Activated gamma-delta T cell (primary cell): ENCODE results near the gene PTGR3.

ENCODE experiments used
- DNase-seq: peaks from one replicate; lab custom pipeline; 2025; lab: John Stamatoyannopoulos, UW

PTGR3 gene

DNA sequence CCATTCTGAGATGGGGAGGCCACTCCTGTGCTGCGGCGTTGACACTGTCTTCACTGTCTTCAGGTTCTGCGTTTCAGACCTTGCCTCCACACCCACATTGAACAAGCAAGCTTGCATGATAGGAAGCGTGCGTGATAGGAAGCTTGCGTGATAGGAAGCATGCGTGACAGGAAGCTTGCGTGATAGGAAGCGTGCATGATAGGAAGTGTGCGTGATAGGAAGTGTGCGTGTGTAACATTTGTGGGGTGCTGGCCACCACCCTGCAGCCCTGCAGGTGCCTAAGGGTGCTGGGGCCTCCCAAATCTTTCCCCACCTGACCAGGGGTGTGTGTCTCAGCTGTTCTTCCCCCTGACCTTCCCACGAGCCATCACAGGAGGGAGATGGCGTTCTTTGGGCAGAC is 27.0 kb upstream of the PTGR3 start:
- DNase-seq, result no peak

DNA sequence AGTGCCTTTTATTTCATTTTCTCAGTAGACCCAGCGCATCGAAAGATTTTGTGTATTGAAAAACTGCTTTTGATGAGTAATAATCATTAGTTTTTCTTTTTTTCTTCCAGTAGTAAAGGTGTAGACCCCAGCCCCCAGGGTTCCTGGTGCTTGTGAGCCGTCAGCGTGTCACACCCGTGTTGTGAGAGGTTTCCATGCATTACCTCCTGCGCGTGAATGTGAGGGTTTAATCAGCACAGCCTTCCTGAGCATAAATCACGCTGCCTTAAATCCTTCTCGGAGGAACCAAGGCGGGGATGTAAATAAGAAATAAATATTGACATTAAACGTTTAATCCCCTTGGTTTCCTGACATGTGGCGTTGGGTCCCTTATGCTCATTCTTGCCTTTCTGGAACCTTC is 26.0 kb upstream of the PTGR3 start:
- DNase-seq, result no peak

DNA sequence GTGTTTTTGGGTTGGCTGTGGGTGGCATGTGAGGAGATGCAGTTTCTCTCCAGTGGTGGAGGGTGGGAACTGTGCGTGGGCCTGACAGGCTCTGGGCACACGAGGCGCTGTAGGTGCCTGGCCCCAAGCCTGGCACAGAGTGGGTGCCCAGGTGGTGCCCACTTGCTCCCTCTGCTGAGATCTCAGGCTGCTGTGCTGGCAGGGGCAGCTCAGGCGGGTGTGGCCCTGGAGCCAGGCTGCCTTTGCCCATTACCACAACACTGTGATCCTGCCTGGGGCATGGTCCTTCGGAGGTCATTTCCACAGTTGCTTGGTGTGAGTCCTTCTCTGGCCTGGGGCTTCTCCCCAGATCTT is 22.1 kb upstream of the PTGR3 start:
- DNase-seq, result no peak

DNA sequence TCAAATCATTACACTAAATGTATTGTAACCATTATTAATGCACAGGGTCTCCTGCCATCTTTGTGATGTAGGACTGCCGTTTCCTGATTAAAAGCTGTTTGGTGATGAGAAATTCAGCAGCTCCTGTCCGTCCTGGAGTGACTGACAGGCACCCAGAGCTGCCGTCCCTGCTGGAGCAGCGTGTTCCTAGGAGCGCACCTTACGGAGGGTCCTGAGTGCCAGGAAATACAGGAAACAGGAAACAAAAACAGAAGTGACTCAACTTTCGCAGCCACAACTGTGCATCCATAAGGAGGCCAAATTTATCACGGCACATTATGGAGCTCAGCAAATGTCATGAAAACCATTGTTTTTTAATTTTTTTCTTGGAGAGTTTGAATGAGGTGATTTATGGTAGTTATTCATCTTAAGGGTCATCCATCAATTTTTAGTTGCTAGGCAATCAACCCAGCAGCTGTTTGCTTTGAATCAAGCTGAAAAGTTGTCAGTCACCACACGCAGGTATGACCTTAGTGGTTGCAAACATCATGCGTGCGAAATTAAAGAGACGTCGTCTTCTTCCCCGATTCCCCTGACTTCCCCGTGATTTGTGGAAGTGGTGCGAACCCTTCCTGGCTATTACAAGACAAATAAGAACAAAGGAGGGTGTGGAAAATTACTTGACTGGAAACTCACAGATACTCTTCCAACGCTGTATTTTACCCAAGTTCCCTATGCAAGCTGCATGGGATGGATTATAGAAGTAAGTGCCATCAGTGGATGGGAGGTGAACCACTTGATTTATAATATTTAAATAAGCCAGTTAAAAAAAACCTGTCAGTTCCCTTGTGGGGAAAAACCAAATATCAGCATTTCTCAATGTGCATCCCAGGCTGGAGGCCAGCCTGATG is 21.5 kb upstream of the PTGR3 start:
- DNase-seq, result no peak

DNA sequence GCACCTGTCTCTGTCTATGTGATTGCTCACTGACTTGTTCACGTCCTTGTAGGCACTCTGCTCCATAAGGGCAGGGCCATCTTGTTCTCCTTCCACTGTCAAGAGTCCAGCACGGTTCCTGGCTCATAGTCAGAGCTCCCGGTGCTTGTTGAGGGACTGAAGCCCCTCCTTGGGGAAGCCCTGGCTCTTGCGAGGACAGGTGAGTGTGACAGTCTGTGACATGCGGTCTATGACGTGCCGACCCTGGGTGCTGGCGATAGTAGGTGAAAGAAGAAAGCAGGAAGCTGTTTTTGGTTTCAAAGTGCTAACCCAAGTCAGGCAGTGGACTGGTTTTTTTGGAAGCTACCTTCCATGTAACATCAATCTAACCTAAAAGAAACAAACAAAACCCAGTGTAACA is 20.5 kb upstream of the PTGR3 start:
- no peak for DNase-seq

DNA sequence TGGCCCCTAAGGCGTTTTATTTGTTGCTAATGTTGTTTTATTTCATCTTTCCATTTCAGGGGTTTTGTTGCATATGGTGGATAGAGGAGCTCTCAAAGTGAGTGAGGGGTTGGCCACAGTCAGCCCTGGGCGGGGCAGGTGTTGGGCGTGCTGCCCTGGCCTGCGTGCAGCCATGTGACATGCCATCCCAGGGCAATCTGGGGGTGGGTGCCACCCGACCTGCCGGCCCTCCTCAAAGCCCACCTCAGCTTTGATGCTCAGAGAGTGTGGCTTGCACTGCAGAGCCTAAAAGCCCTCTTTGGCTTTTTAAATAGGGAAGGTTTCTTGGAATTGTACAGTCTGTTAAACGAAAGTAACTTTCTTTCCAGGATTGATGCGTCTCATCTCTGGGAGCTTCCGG is 20.0 kb upstream of the PTGR3 start:
- no peak for DNase-seq

DNA sequence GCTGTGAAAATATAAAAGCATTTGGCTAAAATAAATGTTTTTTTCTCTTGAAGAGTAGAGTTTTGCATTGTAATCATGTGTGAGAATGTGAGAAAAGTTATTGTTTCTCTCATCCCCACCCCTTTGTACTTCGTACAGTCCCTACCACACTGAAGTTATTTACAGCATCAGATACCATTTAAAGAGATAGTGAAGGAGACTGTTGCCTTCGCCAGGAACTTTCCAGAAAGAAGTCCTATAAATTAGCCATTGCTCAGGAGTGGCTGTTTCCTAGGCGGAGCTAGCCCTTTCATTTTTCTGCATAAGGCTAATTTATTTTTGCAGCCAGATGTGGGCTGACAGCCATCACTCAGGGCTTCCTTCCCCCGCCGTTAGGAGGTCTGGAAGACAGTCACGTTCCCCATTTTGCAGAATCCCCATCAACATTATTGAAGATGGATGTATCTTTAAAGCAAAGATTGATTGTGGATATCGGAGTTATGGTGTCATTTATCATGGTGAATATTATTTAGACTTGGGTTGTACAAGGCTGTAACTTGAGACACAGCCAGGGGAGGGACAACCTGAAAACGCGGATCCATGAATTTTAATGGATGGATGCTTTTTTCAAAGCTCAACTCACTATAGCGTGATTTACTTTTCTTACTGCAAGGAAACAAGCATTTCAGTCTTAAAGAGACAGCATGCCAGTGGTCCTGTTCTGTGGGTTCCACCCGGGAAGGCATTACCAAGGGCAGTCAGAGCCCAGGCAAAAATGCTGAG is 18.8 kb upstream of the PTGR3 start:
- DNase-seq, result no peak

DNA sequence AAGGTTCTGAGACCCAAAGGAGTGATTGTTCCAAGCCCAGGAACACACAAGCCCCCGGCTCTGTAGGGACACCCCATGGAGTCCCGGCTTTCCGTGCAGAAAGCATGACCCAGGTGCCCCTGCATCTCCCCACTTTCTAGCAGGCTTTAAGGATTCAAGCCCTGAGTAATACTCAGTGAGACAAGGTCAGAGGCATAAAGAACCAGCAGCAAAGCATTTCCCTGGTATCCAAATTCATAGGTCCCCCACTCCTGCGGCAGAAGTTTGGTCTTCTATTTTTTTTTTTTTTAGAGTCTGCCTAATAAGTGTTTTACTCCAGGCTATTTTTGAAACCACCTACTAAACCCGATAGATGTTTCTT is 18.0 kb upstream of the PTGR3 start:
- DNase-seq, result no peak

DNA sequence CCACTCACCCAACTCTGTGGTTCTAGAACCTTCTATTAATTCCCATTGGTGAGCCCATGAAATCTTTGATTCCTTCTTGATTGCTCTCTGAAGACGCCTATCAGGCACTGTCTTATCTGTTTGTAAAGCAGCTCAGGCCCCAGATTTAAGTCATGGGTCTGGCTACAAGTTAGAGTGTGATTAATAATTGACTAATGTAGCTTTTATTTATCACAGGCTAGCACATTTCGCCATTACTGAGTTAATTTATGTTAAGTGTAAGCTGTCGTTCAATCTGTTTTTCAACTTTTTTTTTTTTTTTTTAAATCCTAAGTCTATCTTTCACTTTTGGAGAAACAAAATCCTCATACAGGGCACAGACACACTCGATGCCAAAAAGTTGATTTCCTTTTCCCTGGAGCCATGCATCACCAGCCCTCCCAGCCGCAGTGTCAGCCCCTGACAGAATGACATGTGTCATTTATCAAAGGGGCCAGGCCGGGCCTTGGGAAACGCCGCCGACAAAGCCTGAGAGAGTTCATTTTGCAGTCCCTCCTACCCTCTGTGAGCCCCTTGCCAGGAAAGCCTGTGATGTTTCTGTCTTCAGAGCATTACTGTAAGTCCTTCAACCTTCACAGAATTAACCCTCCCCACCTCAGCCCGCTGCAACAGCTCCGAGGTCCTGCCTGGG is 17.5 kb upstream of the PTGR3 start:
- DNase-seq, result no peak

DNA sequence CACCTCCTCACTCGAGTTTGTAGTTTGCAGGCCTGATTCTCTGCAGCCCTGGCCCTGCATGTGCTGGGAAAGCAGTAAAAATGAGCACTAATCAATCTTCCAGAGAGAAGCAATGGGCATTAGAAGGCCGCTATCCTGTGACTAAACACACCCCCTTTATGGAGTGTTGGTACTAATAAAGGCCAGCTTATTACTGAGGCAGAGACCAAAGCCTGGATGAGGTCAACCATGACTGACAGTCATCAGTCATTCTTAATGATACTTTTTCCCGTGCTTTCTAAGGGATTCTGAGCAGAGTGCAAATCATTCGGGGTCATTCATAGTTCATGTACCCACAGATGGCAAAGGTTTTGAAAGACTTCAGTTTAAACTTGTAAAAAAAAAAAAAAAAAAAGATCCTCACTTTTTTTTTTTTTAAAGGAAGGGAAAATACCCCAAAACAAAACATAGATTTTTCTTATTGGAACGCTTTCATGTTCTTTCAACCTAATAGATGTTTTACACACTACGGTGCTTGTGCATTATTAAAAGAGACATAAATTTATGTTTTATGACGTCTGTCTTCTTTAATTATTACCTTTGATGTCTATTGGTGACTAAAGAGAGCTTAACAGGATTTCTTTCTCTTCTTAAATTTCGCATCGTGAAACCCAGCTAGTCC is 14.9 kb upstream of the PTGR3 start:
- DNase-seq, result no peak

DNA sequence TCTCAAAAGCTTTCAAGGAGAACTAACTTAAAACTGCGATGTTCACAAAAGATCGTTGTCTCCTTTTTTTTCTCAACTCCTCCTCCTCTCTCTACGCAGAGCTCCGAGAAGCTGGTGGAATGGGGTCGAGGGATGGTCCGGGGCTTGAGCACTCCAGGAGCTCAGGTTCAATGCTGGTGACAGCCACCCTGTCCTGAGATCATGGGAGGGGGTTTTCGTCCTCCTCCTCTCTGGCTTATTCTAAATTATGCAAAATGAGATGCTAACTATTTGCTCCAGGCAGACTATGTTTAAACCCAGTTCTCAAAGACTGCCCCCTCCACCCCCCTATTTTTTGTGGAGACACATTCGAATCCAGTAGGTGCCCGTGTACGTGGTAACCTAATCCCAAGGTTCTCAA is 13.5 kb upstream of the PTGR3 start:
- no peak for DNase-seq

DNA sequence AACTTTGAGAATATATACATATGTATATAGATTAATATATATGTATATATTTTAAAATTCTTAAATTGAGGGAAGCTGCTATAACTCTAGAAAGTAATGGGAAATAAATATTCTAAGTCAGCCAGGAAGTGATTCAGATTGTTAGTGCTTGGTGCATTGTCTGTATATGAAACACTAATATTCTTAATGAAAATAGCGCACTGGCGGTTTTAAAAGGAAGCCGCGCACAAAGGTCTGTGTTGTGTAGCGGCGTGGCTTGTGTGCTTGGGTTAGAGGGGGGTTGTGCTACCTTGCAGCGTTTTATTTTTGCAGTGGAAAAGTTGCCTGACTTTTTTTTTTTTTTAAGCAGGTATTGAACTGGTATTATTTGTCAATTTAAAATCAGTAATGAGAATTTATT is 13.0 kb upstream of the PTGR3 start:
- DNase-seq, result no peak

DNA sequence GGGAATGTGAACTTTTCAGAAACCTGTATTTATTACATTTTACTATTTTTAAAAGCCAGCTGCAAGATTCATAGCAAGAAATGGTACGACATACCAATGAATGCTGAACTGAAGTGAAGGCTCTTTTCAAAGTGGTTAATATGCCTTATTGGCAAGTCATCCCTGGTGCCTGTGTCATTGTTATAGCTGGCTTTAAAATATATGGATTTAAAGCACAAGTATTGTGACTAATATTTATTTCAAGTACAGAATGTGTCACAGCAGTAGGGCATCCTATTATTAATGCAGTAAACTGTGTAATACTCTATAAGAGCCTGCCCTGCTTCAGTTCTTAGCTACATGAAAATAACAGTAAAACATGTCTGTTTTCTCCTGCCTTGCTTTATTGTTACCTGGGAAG is 12.5 kb upstream of the PTGR3 start:
- no peak for DNase-seq

DNA sequence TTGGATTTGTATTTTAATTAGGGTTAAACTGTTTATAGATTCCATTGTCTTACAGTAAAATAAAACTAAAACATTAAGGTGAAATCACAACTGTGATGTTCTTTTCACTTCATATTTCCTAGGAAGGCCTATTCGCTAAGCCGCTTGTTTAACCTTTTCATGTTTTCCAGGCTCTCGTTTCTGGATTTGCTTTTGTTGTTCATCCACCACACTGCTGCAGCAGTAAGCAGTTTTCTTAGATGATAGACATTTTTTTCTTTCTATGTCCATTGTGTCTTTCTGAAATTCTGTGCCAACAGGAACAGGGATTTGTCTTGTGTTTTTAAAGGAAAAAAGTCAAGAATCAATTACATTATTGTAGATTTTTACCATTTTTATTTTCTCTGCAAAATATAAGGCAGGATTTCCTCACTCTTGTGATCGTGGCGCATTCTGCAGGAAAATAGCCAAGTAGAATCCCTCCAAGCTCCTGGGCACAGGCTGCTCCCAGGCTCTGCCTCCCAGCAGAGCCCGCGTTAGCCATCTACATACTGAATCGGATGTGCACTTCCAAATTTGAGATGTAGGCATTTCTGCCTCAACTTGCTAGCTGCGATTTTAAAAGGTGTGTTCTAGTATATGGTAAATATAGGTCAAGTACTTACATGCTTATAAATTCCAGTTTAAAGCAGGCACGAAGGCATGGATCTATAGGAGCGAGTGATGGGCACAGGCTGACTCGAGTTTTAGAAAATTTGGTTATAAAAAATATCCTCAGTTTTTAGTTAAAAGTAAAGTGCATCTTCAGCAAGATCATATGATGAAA is 11.8 kb upstream of the PTGR3 start:
- DNase-seq, result no peak

DNA sequence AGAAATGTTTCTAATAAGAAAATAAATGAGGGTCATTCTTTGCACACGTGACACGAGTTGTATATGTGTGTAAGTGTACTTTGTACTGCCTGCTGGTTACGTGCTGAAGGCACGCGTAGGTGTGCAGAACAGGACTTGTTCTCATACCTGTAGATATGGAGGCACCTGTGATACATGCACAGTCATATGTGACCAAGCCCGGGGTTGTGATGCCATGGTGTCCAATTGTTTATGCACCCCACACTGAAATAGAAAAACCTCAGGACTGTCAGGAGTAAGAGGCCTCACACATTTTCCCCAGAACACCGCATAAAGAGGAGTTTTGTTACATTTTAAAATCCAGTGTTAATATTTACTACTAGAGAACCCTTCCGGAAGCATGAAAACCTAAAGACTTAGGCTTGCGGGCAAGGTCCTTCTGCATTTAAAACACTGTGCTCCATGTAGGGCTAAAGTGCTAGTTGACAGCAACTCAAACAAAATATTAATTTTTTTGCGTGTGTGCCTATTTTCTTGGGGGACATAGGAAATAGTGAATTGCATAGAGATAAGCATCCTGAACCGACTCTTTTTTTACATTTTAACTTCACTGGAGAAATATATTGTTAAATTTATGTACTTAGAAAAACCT is 10.9 kb upstream of the PTGR3 start:
- DNase-seq, result no peak

DNA sequence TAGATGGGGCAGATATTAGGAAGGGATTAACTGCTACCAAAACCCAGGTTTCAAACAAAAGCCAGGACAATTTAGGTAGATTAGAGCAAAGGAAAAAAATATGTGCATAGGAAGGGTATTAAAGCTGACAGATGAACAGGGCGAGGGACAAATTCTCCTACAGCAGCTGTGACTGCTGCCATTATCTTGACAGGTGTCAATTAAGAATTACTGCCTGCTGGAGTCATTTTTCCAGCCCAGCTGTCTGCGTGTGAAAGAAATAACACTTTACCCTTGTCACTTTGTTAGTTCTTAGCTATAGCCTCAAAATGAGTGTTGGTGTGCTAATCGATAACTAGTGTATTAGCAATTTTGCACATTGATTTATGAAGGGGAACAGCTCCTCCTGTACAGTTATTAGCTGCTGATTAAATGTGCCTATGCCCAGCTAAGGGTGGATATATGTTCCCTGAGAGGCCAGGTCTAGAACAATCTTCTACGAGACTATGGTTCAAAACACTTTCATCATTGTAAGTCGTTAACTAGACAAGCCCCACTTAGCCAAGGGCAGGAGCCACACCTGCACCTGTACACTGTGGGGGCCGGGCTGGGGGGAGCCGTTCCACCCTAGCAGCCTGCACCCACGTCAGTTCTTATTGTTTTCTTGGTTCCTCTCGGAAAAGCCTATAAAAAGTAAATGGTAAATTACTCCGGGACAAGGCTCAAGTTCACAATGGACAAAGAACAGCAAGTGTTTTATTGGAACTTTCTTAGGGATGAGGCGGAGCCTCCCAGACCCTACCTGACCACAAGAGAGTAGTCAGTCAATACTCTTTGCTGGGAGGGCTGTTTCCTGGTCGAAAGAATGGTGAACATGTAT is 9.4 kb upstream of the PTGR3 start:
- DNase-seq, result no peak

DNA sequence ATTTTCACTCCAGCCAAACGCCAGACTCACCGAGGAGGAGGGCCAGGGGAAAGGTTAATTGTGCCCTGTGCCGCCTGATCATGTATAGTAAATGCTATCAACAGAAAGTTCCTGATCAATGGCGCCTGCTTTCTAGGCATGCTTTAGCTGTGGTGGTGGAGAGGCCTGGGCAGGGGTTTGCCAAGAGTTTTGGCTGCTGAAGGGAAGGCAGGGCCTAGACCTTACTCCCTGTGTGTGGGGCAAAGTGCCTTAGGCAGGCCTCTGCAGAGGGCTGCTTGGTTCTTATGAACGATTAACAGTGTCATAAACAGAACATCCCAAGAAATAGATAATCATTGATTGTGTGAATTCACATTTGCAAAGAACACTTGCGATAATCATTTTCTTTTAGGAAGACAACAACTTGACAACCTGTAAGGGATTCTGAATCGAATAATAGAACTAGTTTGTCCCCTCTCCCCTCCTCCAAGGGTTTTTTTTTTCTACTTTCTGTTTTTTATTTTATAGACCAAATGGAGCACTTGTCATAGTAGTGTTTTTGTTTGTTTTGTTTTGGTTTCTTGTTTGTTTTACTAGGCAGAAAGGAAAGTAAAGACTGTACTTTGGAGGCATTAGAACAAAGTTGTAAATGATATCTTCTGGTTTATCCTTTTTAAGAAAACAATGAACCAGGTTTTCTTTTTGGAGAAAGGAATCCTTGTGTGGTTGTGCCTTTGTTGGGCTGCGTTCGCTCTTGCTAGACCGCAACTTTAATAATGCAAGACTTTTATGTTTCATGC is 8.2 kb upstream of the PTGR3 start:
- DNase-seq, result no peak

DNA sequence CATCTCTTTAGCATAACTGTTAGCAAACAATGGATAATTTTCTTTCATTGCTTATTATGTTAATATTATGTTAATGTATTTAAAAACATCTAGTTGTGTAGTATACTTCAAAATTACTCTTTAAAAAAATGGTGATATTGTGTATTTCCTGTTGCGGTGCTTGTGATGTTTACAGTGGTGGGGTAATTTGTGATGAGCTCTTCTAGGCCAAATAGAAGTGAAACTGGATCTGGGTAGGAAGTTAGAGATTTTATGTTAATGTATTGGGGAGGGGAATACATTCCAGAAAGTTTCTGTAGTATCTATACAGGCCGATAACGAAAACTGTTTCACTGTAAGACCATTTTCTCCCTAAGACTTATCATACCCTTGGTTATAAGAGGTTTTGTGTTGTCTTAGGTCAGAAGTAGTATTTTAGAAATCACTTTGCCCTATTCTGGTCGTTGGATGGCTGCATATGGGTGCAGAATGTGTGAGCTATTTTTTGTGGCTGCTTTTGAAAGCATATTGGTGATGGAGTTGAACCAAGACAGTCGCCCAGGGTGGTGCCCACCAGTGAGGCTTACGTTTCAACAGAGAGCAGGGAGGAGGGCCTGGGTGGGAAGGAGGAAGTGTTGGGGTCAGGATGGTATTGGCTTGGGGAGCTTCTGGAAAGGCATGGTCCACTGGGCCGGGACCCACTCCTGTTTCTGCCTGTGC is 7.4 kb upstream of the PTGR3 start:
- DNase-seq, result no peak

DNA sequence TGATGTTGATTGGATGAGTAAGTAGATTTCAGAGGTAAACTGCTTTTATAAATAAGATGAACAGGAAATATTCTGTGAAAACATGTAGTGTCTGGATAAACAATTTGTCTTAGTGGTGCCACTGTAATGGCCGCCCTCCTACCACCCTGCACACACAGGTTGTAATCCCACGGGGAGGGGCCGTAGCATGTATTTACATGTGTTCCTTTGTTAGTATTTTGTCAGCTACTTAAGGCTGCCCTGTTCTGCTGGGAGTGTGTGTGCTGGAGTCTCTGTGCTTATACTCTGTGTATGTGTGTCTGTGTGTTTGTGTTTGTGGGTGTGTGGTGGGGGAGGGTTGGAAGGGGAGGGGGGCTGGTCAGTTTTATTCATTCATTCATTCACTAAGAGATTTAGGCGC is 6.7 kb upstream of the PTGR3 start:
- DNase-seq, result no peak
